ENCODE measurements around the gene PARD3B.

DNA sequence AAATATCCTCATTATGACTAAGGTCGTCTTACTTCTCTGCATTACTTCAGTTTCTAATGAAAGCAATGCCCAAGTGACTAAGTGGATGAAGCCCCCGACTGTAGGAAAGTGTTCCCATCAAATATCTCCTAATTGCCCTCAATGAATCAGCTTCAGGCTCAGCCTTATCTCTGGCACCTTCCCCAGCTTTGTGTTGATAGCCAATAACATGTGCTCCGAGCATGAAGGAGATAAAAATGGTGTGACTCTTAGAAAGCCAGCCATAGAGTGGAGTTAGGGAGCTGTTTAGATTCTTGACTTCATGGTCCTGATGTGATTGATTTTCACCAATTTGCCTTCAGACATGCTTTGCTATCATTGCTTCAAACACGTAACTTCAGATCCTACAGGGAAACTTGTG, 797.8 kb downstream of the PARD3B start:
- TF ChIP-seq, protein P1, sequence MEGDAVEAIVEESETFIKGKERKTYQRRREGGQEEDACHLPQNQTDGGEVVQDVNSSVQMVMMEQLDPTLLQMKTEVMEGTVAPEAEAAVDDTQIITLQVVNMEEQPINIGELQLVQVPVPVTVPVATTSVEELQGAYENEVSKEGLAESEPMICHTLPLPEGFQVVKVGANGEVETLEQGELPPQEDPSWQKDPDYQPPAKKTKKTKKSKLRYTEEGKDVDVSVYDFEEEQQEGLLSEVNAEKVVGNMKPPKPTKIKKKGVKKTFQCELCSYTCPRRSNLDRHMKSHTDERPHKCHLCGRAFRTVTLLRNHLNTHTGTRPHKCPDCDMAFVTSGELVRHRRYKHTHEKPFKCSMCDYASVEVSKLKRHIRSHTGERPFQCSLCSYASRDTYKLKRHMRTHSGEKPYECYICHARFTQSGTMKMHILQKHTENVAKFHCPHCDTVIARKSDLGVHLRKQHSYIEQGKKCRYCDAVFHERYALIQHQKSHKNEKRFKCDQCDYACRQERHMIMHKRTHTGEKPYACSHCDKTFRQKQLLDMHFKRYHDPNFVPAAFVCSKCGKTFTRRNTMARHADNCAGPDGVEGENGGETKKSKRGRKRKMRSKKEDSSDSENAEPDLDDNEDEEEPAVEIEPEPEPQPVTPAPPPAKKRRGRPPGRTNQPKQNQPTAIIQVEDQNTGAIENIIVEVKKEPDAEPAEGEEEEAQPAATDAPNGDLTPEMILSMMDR (IDR thresholded peaks at IDR 0.05): no peak
- TF ChIP-seq POLR2A (IDR thresholded peaks at IDR 0.05): no peak

Measured in lower leg skin (tissue), 3 donors.